ENCODE measurements around the gene MILR1. TPM values are rescaled to one million over a fixed set of nuclear protein-coding genes. Genes with fewer than 3 reads are reported as not detected.

The MILR1 gene
- total RNA-seq, 2 donors from 2014 or later, result 10.0 to 28.8 TPM

- Histone ChIP-seq H3K9me3 (peaks cover 7% of the 10 kb centered on the region), H3K4me1 (ENCODE audit: control insufficient read depth in 1 of 2, low read depth in 2 of 2) (peaks cover 0 to 9% of the 10 kb centered on the region in 2 donors), H3K27me3 (replicated peaks; ENCODE audit: insufficient read depth) (no peaks in the 10 kb centered on the region), H3K36me3 (no peaks in the 10 kb centered on the region), H3K4me3 (peak overlapping the region; percentile 40), H3K27ac (peak overlapping the region; percentile 5 to 23)
- ATAC-seq (ENCODE audit: insufficient number of reproducible peaks, low FRiP score, low read depth) (no peak), DNase-seq (ENCODE audit: low spot score) (no peak)
- TF ChIP-seq CTCF (IDR thresholded peaks at IDR 0.05), result no peak
Measured at GRCh38 chr17:64442541-64442971, 6.4 kb upstream of the MILR1 start.

DNA sequence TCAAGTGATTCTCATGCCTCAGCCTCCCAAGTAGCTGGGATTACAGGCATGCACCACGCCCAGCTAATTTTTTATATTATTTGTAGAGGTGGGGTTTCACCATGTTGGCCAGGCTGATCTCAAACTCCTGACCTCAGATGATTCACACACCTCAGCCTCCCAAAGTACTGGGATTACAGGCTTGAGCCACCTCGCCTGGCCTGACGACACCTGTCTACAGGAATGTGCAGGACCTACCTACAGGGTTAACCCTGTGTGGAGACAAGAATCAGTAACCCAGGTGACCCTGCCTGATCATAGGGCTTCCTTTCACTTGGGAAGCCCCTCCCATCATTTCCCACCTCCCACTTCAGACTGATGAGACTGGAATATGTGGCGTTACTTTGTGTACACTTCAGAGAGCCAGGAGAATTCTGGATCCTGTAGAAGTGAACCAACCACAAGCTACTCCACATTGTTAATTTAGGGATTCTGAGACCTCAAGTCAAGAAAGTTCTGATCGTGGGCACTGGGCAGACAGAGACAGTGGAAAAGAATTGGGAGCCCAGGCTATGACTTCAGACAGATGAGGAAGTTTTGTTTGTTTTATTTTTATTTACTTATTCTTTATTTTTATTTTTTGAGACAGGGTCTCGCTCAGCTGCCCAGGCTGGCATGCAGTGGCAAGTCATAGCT is 5.7 kb upstream of the MILR1 start:
- Histone ChIP-seq H3K4me1 (ENCODE audit: control insufficient read depth in 1 of 2, low read depth in 2 of 2) (peaks cover 0 to 9% of the 10 kb centered on the region in 2 donors), H3K36me3 (no peaks in the 10 kb centered on the region), H3K9me3 (peaks cover under 1% of the 10 kb centered on the region), H3K27me3 (replicated peaks; ENCODE audit: insufficient read depth) (no peaks in the 10 kb centered on the region), H3K27ac (peak overlapping the region in 1 of 2 donors; percentile 23), H3K4me3 (no peak overlapping the region)
- no peak for TF ChIP-seq CTCF (IDR thresholded peaks at IDR 0.05)
- DNase-seq (ENCODE audit: low spot score), result no peak
- no peak for ATAC-seq (ENCODE audit: insufficient number of reproducible peaks, low FRiP score, low read depth)

- Histone ChIP-seq H3K36me3 (no peaks in the 10 kb centered on the region), H3K4me1 (ENCODE audit: control insufficient read depth in 1 of 2, low read depth in 2 of 2) (no peaks in the 10 kb centered on the region), H3K27me3 (replicated peaks; ENCODE audit: insufficient read depth) (no peaks in the 10 kb centered on the region), H3K4me3 (no peak overlapping the region), H3K27ac (no peak overlapping the region), H3K9me3 (no peaks in the 10 kb centered on the region)
- DNase-seq (ENCODE audit: low spot score) (no peak), ATAC-seq (ENCODE audit: insufficient number of reproducible peaks, low FRiP score, low read depth) (no peak)
- TF ChIP-seq CTCF (IDR thresholded peaks at IDR 0.05), result no peak
Measured at GRCh38 chr17:64447526-64447925, 1.4 kb upstream of the MILR1 start.

GRCh38 chr17:64449545-64449944 is 630 bp downstream of the MILR1 start:
- peak overlapping the region in 1 of 2 donors; percentile 34 for H3K27ac ChIP-seq
- ATAC-seq (ENCODE audit: insufficient number of reproducible peaks, low FRiP score, low read depth), result no peak

More at GRCh38 chr17:64449545-64449944, 630 bp downstream of the MILR1 start:
- no peak for TF ChIP-seq CTCF (IDR thresholded peaks at IDR 0.05)
- Histone ChIP-seq H3K27me3 (replicated peaks; ENCODE audit: insufficient read depth) (no peaks in the 10 kb centered on the region), H3K4me1 (ENCODE audit: control insufficient read depth in 1 of 2, low read depth in 2 of 2) (no peaks in the 10 kb centered on the region), H3K4me3 (peak overlapping the region; percentile 15), H3K9me3 (no peaks in the 10 kb centered on the region), H3K36me3 (no peaks in the 10 kb centered on the region)
- no peak for DNase-seq (ENCODE audit: low spot score)

Data from thoracic aorta (tissue), 2 donors.